Head of caudate nucleus (tissue), 42 donors: ENCODE data around the gene FAM131C.
"Not testable (repeated sequence)": the region's sequence is repeated elsewhere in the genome, so short reads cannot be mapped to it uniquely, and the experiment has no call there.

Experiments
- DNase-seq, 42 donors: peaks; one replicate each; pipeline versions ENCODE4 v3.0.0 to v3.0.0-alpha.2; 2020 to 2021; ENCODE audit warnings: mixed read lengths in 7 of 42
- intact Hi-C: fragments of 100-400 bp; cut with DNase I; formaldehyde crosslinking; loops from one replicate; pipeline ENCODE4 v1.15.0; 2022

FAM131C gene

DNA sequence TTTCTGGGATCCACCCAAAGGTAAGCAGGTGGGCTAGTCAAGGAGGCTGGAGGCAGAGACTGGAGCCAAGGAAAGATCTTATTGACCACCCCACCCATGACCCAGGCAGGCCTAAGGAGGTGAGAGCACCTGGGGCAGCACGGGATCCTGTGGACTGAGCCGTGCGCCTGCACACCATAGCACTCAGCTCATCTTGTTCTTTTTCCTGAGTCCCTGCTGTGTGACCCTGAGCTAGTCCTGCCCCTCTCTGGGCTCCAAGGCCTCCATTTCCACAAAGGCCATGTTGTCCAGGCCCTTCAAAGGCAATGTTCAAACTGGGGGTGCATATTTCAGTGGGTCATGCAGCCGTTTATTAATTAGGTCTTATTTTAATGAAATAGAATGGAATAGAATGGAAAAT lies 7.2 kb downstream of the FAM131C start:
- DNase-seq, result no peak

DNA sequence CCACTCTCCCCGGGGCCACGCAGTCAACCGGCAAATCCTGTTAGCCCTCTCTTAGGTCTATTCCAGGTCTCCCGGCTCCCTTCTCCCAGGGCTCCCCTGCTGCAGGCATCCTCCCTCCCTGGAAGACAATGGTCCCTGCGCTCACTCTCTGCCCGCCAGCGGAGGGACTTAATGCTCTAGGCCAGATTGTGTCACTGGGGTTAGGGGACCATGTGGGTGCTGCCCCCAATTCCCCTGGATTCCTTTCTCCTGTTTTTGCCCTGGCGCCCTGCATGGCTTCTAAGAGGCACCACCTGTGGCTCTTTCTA lies 8.2 kb downstream of the FAM131C start:
- intact Hi-C loops, result no loop called here
- DNase-seq, result no peak

More for the DNA sequence above, 7.2 kb downstream of the FAM131C start:
- intact Hi-C loops, result no loop called here

DNA sequence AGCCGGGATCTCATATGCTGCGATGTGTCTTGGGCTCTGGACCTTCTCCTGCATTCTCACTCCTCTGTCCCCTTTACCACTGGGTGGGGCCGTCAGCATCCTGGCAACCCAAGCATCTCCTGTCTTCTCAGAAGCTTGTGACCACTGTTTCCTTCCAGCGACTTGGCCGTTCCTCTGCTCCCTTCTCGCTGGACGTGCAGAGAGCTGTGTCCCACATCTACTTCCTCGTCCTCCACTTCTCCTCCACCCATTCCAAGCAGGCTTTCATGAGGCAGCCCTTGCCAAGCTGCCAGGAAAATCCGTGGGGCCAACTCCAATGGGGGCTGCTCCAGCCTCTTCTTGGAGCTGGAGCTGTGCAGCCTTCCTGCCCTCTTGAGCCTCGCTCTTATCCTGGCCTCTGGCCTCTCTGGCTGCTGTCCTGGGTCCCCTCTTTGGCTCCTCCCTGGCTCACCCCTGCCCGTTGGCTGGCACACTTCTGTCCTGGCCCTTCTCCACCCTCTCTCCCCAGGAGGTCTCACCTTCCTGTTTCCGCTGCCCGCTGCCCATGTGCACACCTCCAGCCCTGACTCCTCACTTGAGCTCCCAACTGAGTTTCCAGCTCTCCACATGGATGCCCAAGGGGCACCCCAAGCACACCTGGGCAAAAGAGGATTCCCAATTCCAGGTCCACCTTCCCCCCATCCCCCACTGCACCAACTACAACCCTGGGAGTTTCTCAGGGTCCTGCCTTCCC lies 8.7 kb downstream of the FAM131C start:
- DNase-seq, result peak in 4 of 42 donors; percentile 17 to 46 (median 32)

DNA sequence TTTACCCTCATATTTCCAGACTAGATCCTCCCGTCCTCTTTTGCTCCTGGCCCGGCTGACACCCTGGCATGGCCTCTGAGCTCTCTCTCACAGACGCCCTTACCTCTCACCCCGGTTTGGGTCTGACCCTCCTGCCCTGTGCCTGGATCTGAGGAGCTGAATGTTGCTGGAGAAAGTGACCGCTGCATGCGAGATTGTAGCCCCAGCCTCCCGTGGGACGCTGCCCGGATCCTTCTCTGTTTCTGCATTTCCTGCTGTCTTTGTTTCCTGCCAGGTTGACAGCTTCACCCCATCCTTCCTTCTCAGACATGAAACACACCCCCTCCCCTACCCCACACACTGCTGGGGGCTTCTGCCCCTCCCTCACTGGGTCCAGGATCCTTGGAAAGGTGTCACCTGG lies 9.5 kb downstream of the FAM131C start:
- intact Hi-C loops, result no loop called here
- no peak for DNase-seq

More for the DNA sequence above, 8.7 kb downstream of the FAM131C start:
- intact Hi-C loops, result no loop called here

DNA sequence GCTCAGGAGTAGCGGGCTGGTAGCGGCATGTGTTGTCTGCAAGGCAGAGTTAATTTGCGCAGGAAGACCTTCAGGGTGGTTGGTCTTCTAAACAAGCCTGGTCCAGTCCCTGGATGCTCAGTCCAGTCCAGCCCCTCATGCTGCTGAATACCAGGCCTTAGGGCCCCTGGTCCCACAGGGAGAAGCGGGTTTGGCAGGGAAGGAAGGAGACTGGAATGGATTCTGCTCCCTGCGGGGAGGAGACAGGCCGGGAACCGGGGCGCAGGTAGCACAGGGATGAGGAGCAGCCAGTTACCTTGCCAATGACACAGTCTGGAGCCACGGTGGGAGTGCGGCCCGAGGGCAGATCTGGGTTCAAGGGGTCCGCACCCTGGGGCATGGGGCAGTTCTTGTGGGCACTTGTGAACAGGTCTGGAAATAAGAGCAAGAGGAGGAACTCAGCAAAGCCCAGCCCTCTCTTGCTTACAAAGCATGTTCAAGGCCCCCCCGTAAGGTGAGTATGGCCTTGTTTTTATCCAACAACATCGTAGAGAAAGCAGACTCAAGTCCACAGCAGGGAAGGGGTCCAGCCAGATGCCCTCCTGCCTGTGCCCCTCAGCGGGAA lies 10.1 kb downstream of the FAM131C start:
- intact Hi-C loops, result no loop called here
- no peak for DNase-seq

DNA sequence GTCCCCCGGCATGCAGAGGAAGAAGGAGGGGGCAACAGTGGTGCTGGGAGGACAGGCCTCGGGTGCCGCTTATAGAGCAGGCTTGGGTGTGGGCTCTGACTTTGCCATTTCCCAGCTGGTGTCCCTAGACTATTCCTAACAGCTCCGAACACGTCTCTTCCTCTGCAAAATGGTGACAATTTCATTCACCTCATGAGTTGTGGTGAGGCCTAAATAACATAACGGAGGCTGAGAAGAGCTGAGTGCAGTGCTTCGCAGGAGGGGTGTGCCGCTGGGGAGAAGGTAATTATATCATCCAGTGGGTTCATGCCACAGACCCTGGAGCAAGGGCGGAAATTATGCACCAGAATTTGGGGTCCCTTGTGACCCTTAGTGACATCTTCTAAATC lies 10.8 kb downstream of the FAM131C start:
- intact Hi-C loops, result not testable (repeated sequence)

DNA sequence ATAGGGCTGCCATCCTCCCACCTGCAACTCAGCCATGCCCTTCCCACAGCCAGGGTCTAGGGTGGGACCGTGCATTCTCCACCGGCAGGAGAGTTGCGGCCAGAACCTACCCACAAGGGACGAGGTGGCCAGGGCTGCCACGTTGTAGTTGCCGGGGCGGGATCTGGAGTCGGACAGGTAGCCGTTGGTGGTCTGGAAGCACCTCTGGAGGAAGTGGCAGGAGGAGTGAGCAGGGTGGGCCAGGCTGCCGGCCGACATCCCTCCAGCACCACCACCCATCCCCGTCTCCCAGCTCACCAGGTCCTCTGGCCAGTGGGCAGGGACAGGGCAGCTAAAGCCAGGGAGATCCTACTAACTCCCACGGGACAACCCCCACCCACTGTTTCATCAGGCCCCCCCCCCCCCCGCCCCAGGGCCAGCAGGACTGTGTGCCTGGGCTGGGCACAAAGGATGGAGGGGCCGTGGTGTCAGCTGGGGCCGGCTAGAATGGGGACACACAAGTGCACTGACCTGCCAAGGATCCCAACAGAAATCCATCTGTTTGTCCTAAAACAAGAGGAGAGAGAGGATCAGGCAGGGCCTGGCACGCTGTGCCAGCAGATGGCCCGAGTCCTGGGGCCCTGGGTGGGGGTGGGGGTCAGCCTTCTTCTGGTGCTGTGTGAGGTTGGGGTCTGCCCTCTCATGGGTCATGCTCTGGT lies 11.3 kb downstream of the FAM131C start:
- DNase-seq, result peak in 3 of 42 donors; percentile 41 to 69 (median 68)
- intact Hi-C loops, result not testable (repeated sequence)

More for the DNA sequence above, 10.8 kb downstream of the FAM131C start:
- not testable (repeated sequence) for DNase-seq

DNA sequence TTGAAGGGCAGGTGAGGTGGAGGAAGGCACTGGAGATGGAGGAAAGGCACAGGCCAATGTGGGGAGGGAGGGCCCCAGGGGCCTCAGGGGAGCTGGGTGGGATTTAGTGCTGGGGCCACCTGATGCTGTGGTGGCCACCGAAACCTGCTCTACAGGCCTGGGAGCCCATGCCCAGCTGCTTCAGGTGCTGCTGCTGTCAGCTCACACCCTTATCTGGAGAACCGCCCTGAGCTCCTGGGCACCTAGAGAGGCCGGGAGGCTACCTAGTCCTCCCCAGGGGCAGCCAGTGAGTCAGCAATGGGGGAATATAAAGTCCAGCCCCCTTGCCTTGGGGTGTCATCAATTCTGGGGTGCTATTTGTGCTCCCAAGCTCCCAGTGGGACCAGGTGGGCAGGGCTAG lies 12.2 kb downstream of the FAM131C start:
- intact Hi-C loops, result no loop called here
- no peak for DNase-seq

DNA sequence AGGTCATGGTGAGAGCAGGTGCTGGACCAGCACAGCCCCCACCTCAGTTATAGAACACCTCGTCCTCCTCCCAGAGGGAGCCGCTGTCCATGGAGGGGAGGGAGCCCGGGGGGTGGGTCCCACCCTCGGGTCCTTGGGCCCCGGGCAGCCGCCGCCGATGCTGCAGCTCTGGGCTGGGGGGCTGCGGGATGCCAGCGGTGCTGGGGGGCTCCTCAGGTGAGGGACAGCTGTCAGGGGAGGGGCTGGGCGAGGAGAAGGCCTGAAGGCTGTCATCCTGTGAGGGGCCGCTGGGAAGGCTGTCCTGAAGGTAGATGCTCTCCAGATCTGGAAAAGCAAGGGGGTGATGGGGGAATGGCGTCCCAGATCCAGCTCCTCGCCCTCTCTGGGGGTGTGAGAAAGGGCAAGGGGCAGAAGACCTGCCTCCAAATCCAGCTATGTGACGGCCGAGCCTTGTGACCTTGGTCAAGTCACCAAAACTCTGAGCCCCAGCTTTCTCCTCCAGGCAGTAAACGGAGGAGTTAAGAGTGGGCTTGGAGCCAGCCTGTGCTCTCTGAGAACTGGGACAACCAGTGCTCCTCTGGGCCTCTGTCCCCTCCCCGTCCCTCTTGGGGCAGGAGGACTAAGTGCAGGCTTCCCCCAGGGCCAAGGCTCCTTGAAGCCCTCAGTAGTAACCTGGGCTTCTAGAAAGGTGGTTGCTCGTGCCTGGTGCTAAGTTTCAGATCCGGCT lies 14.9 kb downstream of the FAM131C start:
- intact Hi-C loops, result loop anchor here (10.0 kb wide), 1 partner anchor 264 kb away; no protein-coding TSS in a partner anchor
- DNase-seq, result not testable (repeated sequence)

DNA sequence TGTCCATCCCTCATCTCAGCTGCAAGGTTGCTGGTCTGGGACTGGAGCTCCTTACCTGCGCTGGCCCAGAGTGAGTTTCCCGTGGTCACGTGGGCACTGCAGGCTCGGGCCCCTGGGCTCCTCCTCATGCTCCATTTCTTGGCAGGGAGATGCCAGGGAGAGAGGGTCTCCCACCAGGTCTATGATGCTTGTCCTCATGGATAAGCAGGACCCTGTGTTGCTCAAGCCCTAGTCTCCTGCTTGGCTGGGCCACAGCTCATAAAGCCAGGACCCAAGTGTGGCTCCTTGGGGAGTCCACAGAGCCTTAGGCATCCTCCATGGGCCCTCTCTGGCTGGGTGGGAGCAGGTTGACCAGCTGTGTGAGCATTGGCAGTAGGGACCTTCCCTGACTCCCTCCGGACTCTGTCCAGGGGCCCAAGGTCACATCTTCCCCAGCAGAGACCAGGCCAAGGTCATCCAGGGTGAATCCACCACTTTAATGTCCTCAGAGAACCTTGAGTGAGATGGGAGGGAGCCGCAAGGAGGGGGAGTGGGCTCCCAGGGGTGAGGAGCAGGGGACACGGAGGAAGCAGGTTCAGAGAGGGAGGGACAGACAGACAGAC lies 16.0 kb downstream of the FAM131C start:
- intact Hi-C loops, result loop anchor here (2.0 to 10.0 kb wide), 2 partner anchors 49 to 263 kb away; no protein-coding TSS in a partner anchor
- DNase-seq, result not testable (repeated sequence)

DNA sequence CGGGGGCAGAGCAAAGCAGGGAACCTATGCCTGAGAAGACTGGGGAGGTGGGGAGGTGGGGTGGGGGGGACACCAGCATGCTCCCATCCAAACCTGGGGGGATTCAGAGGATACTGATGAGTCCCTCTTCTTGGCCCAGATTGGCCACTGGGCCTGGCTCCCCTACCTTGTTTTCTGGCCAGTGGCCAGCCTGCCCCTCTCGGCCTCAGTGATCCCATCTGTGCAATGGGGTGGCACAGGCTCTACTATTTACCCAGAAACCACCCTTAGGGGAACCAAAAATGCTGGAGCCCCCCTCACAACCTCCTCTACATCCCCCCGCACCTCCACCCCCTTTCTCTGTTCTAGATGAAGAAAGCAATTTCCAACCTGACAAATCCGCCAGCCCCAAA lies 16.9 kb downstream of the FAM131C start:
- not testable (repeated sequence) for DNase-seq
- intact Hi-C loops, result loop anchor here (2.0 to 10.0 kb wide), 2 partner anchors 48 to 262 kb away; no protein-coding TSS in a partner anchor

DNA sequence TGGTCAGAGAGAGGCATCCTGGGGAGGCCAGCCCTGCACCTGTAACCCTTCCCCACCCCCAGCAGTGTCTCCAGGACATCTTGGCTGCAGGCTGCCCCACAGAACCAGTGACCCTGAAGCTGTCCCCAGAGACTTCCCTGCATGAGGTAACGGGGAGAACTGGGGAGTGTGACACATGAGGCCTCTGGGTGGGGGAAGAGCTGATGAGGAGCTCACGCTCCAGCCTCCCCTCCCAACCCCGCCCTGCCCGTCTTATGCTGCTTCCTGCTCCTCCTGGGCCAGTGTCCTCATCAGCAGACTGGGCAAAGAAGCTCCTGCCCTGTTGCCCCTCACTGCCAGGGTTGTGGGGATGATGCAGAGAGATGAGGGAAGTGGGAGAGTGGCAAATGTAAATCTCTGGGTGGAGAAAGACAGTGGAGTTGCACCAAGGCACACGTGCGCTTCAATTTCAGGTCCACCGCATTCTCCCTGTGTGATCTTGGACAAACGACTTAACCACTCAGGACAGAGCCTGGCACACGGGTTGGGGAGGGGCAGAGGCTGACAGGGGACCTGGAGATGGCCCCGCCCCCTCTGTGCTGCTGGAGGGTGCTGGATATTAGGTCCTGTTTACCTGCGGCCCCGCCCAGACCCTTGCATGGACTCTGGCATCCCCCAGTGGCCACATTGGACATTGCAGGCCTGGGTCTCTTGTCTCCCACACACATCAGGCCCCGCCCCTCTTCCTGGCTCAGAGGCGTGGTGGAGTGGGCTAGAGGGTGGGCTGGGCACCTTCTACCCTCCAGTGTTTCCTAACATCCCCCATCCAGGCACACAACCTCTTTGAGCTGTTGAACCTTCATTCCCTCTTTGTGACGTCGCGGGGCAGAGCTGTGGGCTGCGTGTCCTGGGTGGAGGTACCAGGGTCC lies 17.6 kb downstream of the FAM131C start:
- peak; percentile 61 to 91 (median 82) for DNase-seq
- intact Hi-C loops, result loop anchor here (2.0 to 10.0 kb wide), 2 partner anchors 47 to 261 kb away; no protein-coding TSS in a partner anchor

DNA sequence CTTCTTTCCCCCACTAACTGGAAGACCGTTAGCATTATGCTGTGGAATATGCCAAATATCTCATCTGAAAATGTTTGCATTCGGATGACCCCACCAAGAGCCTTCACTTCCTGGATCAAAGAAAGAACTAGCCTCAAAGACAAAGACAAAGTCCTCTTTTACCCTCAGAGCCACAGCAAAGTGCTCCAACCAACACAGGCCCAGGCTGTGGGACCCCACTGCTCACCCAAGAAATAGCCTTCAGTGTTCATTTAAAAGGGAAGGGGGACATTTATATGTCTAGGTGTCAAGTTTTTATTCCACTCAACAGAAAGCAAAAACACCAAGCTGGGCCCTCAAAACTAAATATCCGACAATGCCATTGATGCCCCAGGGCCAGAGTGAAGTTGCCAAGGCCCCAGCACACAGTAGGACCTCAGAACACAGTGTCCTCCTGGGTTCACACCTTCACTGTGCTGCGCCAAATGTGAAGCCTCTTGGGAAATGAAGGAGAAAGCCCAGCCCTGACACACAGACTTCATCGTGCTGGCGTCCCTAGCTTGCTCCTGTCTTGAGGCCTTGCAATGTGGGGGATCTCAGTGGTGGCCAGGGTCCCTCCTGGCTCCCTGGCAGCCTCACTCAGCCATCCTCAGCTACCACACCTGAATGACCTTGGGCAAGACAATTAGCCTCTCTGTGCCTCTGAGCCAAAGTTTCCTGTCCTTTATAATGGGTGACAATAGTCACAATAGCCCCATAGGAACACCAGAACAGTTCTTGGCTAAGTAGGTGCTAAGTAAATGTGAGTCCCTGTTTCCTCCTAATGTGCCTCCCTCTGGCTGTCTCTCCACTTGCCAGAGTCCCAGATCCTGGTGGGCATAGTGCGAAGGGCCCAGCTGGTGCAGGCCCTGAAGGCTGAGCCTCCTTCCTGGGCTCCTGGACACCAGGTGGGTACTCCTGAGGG lies 18.6 kb downstream of the FAM131C start:
- intact Hi-C loops, result loop anchor here (10.0 kb wide), 1 partner anchor 260 kb away; no protein-coding TSS in a partner anchor
- DNase-seq, result no peak

DNA sequence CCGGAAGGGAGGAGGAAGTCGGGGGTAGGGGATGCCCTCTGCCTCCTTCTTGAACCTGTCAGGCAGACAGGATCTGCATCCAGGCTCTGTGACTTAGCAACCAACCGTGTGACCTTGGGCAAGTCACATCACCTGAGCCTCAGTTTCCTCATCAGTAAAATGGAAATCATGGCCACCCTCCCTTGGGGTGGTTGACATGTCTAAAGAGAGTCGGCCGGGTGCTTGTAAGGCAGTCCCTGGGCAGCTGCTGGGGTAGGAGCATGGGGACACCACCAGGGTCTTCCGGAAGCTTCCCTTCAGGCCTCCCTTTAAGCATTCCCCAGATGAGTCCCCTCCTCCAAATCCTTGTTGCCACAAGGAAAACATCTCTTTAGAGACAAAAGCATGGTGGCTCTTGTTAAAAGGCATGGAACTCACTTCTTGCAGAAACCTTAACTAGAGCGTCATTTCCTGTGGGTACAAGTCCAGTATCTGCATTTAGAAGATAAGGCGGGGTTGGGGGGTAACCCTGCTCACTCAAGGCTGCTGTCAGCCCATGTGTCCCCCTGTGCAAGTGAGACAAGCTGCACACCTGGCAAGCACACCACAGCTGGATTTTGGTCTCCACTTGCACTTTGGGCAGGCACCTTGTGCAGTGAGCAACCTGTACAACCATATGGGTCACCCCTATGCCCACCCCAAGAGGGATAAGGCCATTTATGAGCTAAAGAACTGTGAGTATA lies 19.5 kb downstream of the FAM131C start:
- DNase-seq, result no peak
- intact Hi-C loops, result loop anchor here (10.0 kb wide), 1 partner anchor 259 kb away; no protein-coding TSS in a partner anchor

DNA sequence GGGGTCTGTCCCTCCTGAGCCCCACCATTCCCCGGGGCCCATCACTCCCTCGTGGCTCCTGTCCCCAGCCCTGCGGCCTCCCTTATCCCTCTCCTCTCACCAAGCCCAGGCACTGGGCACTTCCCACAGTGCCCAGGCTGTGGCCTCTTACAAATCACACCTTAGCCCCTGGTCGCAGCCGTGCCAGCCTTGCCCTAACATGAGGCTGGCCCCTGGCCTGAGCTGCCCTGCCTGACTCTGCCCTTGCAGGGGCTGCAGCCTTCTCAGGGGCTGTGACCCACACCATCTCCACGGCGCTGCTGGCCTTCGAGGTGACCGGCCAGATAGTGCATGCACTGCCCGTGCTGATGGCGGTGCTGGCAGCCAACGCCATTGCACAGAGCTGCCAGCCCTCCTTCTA lies 21.5 kb downstream of the FAM131C start:
- intact Hi-C loops, result loop anchor here (10.0 kb wide), 1 partner anchor 257 kb away; no protein-coding TSS in a partner anchor
- not testable (repeated sequence) for DNase-seq

DNA sequence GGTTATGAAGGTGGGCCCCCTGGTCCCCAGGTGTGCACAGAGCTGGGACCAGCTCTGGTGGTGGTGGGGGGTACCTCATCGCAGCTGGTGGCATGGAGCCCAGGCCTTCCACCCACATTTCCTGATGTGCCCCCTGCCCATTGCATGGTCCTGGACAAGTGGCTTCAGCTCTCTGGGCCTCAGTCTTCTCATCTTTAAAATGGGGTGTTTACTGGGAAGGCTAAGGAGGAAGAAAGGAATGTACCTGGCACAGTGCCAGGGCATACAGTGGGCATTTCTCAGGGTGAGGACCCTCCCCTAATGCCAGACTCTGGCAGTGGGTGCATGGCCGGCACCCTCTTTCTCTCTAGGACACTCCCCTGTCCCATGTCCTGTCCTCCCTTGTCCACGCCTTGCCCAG lies 22.4 kb downstream of the FAM131C start:
- no peak for DNase-seq
- intact Hi-C loops, result loop anchor here (10.0 kb wide), 1 partner anchor 256 kb away; no protein-coding TSS in a partner anchor
